ENCODE measurements around the gene CCDC157.
"Not testable (repeated sequence)": the region's sequence is repeated elsewhere in the genome, so short reads cannot be mapped to it uniquely, and the experiment has no call there.

CCDC157 gene

GRCh38 chr22:30325724-30326254 lies 31.0 kb upstream of the CCDC157 start:
- FAIRE-seq: no peak

GRCh38 chr22:30326255-30326705 lies 30.5 kb upstream of the CCDC157 start:
- DNase-seq (ENCODE audit: insufficient read length, low spot score) (no peak), FAIRE-seq (no peak)

More at GRCh38 chr22:30325724-30326254, 31.0 kb upstream of the CCDC157 start:
- no peak for DNase-seq (ENCODE audit: insufficient read length, low spot score)

- FAIRE-seq: peak; percentile 48
- peak; percentile 87 for DNase-seq (ENCODE audit: insufficient read length, low spot score)
Observed at GRCh38 chr22:30326706-30327362, 30.0 kb upstream of the CCDC157 start, which contains the start of gene TBC1D10A. Gene TBC1D10A, minus strand, starts transcription at chr22:30326941. Its CDS starts 60 bp downstream, at chr22:30326881.

- no peak for DNase-seq (ENCODE audit: insufficient read length, low spot score)
- no peak for FAIRE-seq
Observed at GRCh38 chr22:30327864-30328345, 28.9 kb upstream of the CCDC157 start.

- DNase-seq (ENCODE audit: insufficient read length, low spot score) (no peak), FAIRE-seq (no peak)
Observed at GRCh38 chr22:30328466-30329049, 28.2 kb upstream of the CCDC157 start.

- no peak for FAIRE-seq
- no peak for DNase-seq (ENCODE audit: insufficient read length, low spot score)
Observed at GRCh38 chr22:30332551-30332950, 24.3 kb upstream of the CCDC157 start.

GRCh38 chr22:30332994-30333706 lies 23.7 kb upstream of the CCDC157 start:
- no peak for FAIRE-seq
- no peak for DNase-seq (ENCODE audit: insufficient read length, low spot score)

- no peak for FAIRE-seq
- DNase-seq (ENCODE audit: insufficient read length, low spot score): no peak
Observed at GRCh38 chr22:30333707-30334087, 23.1 kb upstream of the CCDC157 start.

GRCh38 chr22:30334646-30335045 lies 22.2 kb upstream of the CCDC157 start:
- no peak for DNase-seq (ENCODE audit: insufficient read length, low spot score)
- FAIRE-seq: no peak

GRCh38 chr22:30335236-30335635 lies 21.6 kb upstream of the CCDC157 start:
- DNase-seq (ENCODE audit: insufficient read length, low spot score): no peak

GRCh38 chr22:30336752-30337460 lies 19.9 kb upstream of the CCDC157 start:
- FAIRE-seq (no peak), DNase-seq (ENCODE audit: insufficient read length, low spot score) (no peak)

More at GRCh38 chr22:30335236-30335635, 21.6 kb upstream of the CCDC157 start:
- no peak for FAIRE-seq

- FAIRE-seq: no peak
- DNase-seq (ENCODE audit: insufficient read length, low spot score): no peak
Observed at GRCh38 chr22:30337461-30337778, 19.4 kb upstream of the CCDC157 start.

- not testable (repeated sequence) for FAIRE-seq; DNase-seq (ENCODE audit: insufficient read length, low spot score)
Observed at GRCh38 chr22:30338341-30338740, 18.5 kb upstream of the CCDC157 start.

GRCh38 chr22:30338802-30339201 lies 18.0 kb upstream of the CCDC157 start:
- no peak for FAIRE-seq
- DNase-seq (ENCODE audit: insufficient read length, low spot score): no peak

GRCh38 chr22:30340911-30341685 lies 15.7 kb upstream of the CCDC157 start:
- FAIRE-seq: no peak
- DNase-seq (ENCODE audit: insufficient read length, low spot score): no peak

GRCh38 chr22:30344447-30345200 lies 12.2 kb upstream of the CCDC157 start:
- FAIRE-seq (no peak), DNase-seq (ENCODE audit: insufficient read length, low spot score) (no peak)

GRCh38 chr22:30347255-30347892 lies 9.4 kb upstream of the CCDC157 start:
- no peak for FAIRE-seq

GRCh38 chr22:30348404-30348803 lies 8.4 kb upstream of the CCDC157 start:
- DNase-seq (ENCODE audit: insufficient read length, low spot score): no peak
- FAIRE-seq: no peak

More at GRCh38 chr22:30347255-30347892, 9.4 kb upstream of the CCDC157 start:
- no peak for DNase-seq (ENCODE audit: insufficient read length, low spot score)

- DNase-seq (ENCODE audit: insufficient read length, low spot score) (no peak), FAIRE-seq (no peak)
Observed at GRCh38 chr22:30348809-30349208, 8.0 kb upstream of the CCDC157 start.
